AML-193 (cell line): Measurements from ENCODE around the gene ERF.

Source experiments
- DNase-seq, 2 experiments: peaks; one replicate each; lab custom pipeline; 2025; lab: John Stamatoyannopoulos, UW

ERF gene

DNA sequence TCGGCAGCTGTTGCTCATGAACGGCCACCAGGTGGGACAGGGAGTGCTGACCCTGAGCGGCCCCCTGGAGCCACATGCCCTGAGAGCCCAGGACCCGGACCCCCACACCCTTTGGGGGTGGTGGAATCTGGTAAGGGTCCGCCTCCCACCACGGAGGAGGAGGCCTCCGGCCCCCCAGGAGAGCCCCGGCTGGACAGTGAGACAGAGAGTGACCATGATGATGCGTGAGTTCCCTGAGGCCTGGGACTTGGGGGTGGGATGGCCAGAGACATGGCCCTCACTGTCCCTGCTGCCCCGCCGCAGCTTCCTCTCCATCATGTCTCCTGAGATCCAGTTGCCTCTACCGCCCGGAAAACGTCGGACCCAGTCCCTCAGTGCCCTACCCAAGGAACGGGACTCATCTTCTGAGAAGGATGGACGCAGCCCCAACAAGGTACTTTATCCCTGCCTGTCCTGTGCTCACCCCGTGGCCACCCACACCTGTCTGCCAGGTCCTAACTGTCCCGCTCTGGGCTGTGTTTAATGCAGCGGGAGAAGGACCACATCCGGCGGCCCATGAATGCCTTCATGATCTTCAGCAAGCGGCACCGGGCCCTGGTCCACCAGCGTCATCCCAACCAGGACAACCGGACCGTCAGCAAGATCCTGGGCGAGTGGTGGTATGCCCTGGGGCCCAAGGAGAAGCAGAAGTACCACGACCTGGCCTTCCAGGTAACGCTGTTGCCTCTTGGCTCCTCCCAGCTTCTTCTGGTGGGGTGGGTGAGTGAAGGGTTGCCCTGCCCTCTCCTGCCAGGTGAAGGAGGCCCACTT lies 32.3 kb upstream of the ERF start:
- no peak for DNase-seq

- DNase-seq: no peak
Measured at GRCh38 chr19:42286349-42287016, 31.6 kb upstream of the ERF start.

GRCh38 chr19:42285988-42286348 lies 31.0 kb upstream of the ERF start:
- no peak for DNase-seq

GRCh38 chr19:42285541-42285941 lies 30.6 kb upstream of the ERF start:
- DNase-seq: no peak

DNA sequence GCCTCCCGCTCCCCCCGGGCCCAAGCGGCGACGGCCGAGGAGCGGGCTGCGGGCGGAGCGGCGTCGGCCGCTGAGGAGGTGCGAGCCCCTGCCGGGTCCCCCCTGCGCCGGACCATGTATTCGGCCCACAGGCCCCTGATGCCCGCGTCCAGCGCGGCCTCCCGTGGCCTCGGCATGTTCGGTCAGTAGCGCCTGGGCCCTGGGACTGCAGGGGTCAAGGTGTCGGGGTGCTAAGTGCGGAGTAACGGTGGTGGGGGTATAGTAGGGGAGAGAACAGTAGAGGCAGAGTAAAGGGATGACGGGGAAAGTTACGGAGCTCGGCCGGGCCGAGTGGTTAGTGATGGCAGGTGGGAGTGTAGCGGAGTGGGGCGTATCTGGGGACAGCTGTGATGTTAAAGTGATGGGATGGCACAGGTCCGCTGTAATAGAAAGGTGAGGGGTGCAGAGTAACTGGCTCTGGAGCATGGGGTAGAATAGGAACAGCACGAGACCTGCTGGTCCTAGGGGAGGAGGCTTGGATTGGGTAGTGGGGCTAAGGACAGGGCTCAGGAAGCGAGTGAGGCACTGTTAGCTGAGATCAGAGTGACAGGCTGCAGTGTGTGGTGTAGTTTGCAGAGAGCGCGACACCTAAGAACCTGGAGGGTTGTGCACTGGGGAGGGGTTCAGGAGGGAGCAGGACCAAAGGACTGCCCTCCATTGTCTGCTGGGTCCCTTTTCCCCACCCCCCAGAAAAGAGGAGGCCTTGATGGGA lies 29.8 kb upstream of the ERF start:
- no peak for DNase-seq

DNA sequence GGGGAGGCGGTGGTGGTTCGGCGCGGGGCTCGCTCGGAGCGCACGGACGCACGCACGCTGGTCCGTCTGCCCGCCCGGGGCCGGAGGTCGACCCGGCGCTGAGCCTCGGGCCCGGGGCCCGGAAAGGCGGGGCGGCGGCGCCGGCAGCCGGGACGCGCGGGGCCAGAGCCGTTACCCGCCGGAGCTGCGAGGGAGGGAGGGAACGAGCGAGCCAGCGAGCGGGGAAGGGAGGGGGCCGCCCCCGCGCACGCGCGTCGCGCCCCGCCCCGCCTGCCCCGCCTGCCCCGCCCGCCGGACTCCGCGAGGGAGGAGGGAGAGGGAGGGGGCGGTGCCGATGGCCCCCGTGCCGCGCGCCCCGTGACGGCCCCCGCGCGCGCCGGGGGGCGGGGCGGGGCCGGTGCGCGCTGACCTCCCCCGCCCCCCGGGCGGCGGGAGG lies 29.2 kb upstream of the ERF start:
- peak; percentile 42 to 68 for DNase-seq

- DNase-seq: peak; percentile 71 to 84
Measured at GRCh38 chr19:42283188-42284065, 28.5 kb upstream of the ERF start.

GRCh38 chr19:42282819-42283187 lies 27.9 kb upstream of the ERF start:
- no peak for DNase-seq

- no peak for DNase-seq
Measured at GRCh38 chr19:42281827-42282762, 27.2 kb upstream of the ERF start.

- no peak for DNase-seq
Measured at GRCh38 chr19:42281146-42281826, 26.4 kb upstream of the ERF start.

DNA sequence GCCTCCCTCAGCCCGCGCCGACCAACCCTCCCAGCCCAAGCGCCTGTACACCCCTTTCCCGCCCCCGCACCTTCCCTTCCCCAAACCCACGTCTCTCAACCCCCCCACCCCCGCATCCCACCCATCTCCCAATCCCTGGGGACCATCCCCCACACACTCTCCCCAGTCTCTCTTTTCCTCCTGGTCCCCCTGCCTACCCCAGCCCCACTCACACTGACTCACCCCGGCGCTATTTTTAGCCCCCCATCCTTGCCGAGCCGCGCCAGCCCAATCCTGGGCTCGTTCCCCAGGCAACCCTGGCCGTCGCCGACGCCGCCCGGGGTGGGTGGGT lies 25.9 kb upstream of the ERF start:
- DNase-seq: no peak

DNA sequence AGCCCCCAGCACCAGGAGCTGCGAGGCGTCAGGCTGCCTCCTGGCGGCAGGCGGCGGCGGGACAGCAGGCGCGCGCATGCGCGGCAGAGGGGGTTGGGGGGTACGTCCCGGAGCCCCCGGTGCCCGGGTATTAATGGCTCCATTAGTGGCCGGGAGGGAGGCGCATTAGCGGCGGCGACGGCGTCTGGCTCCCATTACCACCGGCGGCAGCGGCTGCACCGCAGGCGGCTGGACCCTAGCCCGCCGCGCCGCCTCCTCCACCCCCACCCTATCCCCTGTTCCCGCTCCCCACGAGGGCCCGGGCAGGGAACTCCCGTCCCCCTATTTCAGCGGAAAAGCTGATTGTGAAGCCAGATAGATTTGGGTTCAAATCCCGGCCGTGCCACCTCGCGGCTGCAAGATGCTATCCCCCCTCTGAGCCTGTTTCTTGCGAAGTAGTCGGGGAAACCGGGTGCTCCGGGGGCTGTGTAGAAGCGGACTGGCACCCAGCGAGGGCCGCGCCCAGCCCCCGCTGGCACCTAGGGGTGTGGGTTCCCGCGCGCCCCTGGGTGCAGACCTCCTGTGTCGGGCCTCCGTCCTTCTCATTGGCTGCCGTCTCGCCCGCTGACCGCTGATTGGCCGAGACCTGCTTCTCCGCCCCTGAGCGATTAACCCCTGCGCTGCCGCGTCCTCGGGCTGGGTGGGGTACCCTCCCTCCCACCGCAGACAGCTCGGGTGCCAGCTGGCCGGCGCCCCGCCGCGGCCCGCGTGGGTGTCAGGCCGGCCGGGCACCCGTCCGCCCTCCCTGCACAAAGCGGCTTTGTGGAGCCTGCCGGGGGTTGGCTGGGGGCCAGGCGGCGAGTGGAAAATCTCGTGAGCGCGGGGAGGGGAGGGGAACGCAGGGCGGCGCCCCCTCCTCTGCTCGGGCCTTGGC lies 25.2 kb upstream of the ERF start:
- DNase-seq: peak; percentile 70 to 73

- DNase-seq: no peak
Measured at GRCh38 chr19:42279155-42279901, 24.4 kb upstream of the ERF start.

- no peak for DNase-seq
Measured at GRCh38 chr19:42278452-42279154, 23.7 kb upstream of the ERF start.

DNA sequence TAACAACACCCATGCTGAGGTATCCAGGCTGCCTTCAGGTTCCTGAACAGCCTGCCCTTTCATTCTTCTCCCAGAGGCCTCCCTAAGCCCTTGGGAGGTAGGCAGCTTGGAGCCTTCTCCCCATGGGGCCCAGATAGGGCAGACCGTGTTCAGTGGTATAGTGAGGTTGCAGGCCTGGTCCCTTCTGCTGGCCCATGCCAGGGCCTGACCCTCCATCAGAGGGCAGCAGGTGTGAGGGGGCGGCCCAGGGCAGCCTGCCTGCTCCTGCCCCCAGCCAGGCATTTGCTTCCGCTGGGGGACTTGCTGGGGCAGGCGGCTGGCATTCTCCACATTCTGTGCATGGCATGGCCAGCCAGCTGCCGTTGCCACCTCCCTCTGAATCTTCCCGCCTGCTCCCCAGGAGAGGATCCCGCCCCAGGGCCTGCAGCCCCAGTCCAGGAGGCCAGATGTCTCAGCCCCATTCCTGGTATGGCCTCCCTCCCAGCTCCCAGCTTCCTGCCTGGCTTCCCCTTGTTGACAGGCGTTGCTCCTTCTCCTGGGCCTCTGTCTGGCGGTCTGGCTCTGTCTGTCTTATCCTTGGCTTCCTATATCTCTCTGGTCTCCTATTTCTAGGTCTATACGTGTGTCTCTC lies 23.0 kb upstream of the ERF start:
- no peak for DNase-seq

- DNase-seq: no peak
Measured at GRCh38 chr19:42276821-42277220, 21.9 kb upstream of the ERF start.

DNA sequence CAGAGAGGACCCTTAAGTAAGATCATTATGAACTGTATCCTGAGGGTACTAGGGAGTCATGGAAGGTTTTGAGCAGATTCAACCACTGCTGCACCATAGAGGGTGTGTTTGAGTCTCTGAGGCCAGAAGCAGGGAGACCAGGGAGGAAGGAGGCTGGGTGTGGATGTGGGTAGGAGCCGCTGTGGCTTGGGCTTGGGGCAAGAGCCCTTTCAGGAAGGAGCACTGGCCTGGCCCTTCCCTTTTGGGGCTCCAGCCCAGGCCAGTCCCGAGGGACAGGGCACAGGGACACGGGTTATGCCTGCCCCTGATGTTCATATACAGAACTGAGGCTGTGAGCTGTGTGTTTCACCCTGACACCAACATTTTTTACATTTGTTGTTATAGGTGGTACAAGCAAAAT lies 21.4 kb upstream of the ERF start:
- DNase-seq: no peak
